HepG2 (cell line): ENCODE results near the gene NME4. TPM values are rescaled to one million over a fixed set of nuclear protein-coding genes. Genes with fewer than 3 reads are reported as not detected.

Experiments
- ATAC-seq: fragments of 200-7000 bp; cut with Tn5 transposase; 3 replicates; pipeline ENCODE4 v1.9.1; 2020; ENCODE audit warnings: mild to moderate bottlenecking, moderate library complexity
- BruUV-seq: library from RNA; stranded (reverse); fragments of 400-500 nt; replicated peaks from 2 replicates; lab custom pipeline; 2021; lab: Mats Ljungman, UMichigan
- CTCF ChIA-PET: fragments of 300-600 bp; formaldehyde crosslinking; extraction: SDS; loops from one replicate; lab custom pipeline; 2021; ENCODE audit warnings: low total read pairs, inconsistent platforms, low intra/inter-chr PET ratio; lab: Yijun Ruan, JAX
- POLR2A ChIA-PET: fragments of 350-600 bp; sonication (Branson Sonifier 250); formaldehyde crosslinking; loops from one replicate; lab custom pipeline; 2020; ENCODE audit warnings: antibody characterized with exemption, inconsistent platforms; lab: Yijun Ruan, JAX
- DNase-seq: peaks from one replicate; pipeline ENCODE4 v3.0.0-alpha.2; 2015; ENCODE audit warnings: low spot score
- FAIRE-seq: peaks from 3 replicates; lab custom pipeline; 2011; peaks lifted over from hg19 to GRCh38; lab: Jason Lieb, UNC
- H2AFZ ChIP-seq: one replicate; pipeline ENCODE4 v1.6.1; 2011; ENCODE audit warnings: low read length, inconsistent platforms
- H3K27ac ChIP-seq: fragments of 300-600 bp; 3 replicates; pipeline ENCODE4 v1.8.0; 2011; ENCODE audit warnings: mixed run types, mild to moderate bottlenecking, mixed read lengths, low read length, inconsistent platforms; ENCODE audit not compliant: insufficient read depth; ENCODE audit errors: extremely low read length
- H3K27me3 ChIP-seq, 2 experiments: fragments of 200-600 bp in 1 of 2; 2 replicates in 1 of 2; 3 replicates in 1 of 2; pipeline versions ENCODE4 v1.6.0 to v1.8.0; 2011; ENCODE audit warnings: low read length in 2 of 2, mild to moderate bottlenecking in 2 of 2, moderate library complexity in 2 of 2, inconsistent platforms in 1 of 2; ENCODE audit not compliant: insufficient read depth in 2 of 2, control insufficient read depth in 1 of 2
- H3K36me3 ChIP-seq, 2 experiments: fragments of 200-600 bp in 1 of 2; replicated peaks in 1 of 2; 2 replicates in 1 of 2; 3 replicates in 1 of 2; pipeline versions ENCODE4 v1.5.1 to v1.8.0; 2011; ENCODE audit warnings: low read length in 2 of 2, inconsistent platforms in 1 of 2; ENCODE audit not compliant: insufficient read depth in 2 of 2, control insufficient read depth in 1 of 2
- H3K4me1 ChIP-seq: 2 replicates; pipeline ENCODE4 v1.5.1; 2012; ENCODE audit warnings: low read length, inconsistent platforms; ENCODE audit not compliant: insufficient read depth
- H3K4me2 ChIP-seq: 2 replicates; pipeline ENCODE4 v1.6.0; 2011; ENCODE audit warnings: low read depth, low read length, inconsistent platforms
- H3K4me3 ChIP-seq, 3 experiments: fragments of 200-600 bp in 1 of 3; sonication (generic), shearing (Covaris generic) in 1 of 3; replicated peaks in 1 of 3; 2 replicates each; pipeline ENCODE4 v1.5.1; 2011 to 2016; ENCODE audit warnings: low read length in 3 of 3, inconsistent platforms in 2 of 3, low read depth in 2 of 3, mild to moderate bottlenecking in 2 of 3, control low read depth in 1 of 3, mixed read lengths in 1 of 3; ENCODE audit not compliant: insufficient read depth in 1 of 3
- H3K79me2 ChIP-seq: one replicate; pipeline ENCODE4 v1.6.1; 2011; ENCODE audit warnings: low read length, inconsistent platforms; ENCODE audit not compliant: insufficient read depth
- H3K9ac ChIP-seq: 2 replicates; pipeline ENCODE4 v1.6.0; 2011; ENCODE audit warnings: mild to moderate bottlenecking, low read depth, low read length, inconsistent platforms; ENCODE audit not compliant: insufficient read depth
- H3K9me3 ChIP-seq: 2 replicates; pipeline ENCODE4 v1.5.1; 2012; ENCODE audit warnings: mild to moderate bottlenecking, low read length
- H4K20me1 ChIP-seq: 2 replicates; pipeline ENCODE4 v1.6.0; 2011; ENCODE audit warnings: inconsistent platforms, mild to moderate bottlenecking, low read length, moderate library complexity; ENCODE audit not compliant: insufficient read depth
- AGO2 ChIP-seq: fragments of 200-400 bp; formaldehyde crosslinking; optimal IDR thresholded peaks from 2 replicates; pipeline ENCODE3; 2017; ENCODE audit warnings: mild to moderate bottlenecking, low read depth, low read length, moderate library complexity
- ESRRA ChIP-seq: sonication (generic); formaldehyde crosslinking; IDR thresholded peaks from 2 replicates; pipeline ENCODE4 v1.5.1; 2020; ENCODE audit warnings: mild to moderate bottlenecking, low read depth, missing genetic modification reagents
- HIVEP1 ChIP-seq: sonication (generic); formaldehyde crosslinking; IDR thresholded peaks from 2 replicates; pipeline ENCODE4 v1.4.0; 2020; ENCODE audit warnings: mild to moderate bottlenecking, missing genetic modification reagents
- HMG20B ChIP-seq: conservative IDR thresholded peaks from 2 replicates; pipeline ENCODE4 v1.6.1; 2016; ENCODE audit warnings: missing genetic modification reagents, missing compliant biosample characterization
- MNT ChIP-seq: fragments of 450-650 bp; IDR thresholded peaks from 2 replicates; pipeline ENCODE4 v1.6.1; 2016
- NR2F6 ChIP-seq, 2 experiments: IDR thresholded peaks; 2 replicates each; pipeline ENCODE4 v1.6.1; 2016; ENCODE audit warnings: antibody characterized with exemption in 1 of 2, mild to moderate bottlenecking in 1 of 2
- RFXAP ChIP-seq: sonication (generic); formaldehyde crosslinking; IDR thresholded peaks from 2 replicates; pipeline ENCODE4 v1.4.0; 2020; ENCODE audit warnings: missing genetic modification reagents, borderline replicate concordance
- ZC3H13 ChIP-seq: sonication (generic); formaldehyde crosslinking; IDR thresholded peaks from 2 replicates; pipeline ENCODE4 v1.8.1; 2023; ENCODE audit warnings: mild to moderate bottlenecking, missing genetic modification reagents, moderate library complexity
- ZKSCAN5 ChIP-seq: sonication (generic); formaldehyde crosslinking; IDR thresholded peaks from 2 replicates; pipeline ENCODE4 v1.5.1; 2020; ENCODE audit warnings: mild to moderate bottlenecking, missing genetic modification reagents
- ZNF12 ChIP-seq: sonication (generic); formaldehyde crosslinking; IDR thresholded peaks from 2 replicates; pipeline ENCODE4 v1.5.0; 2020; ENCODE audit warnings: missing genetic modification reagents
- ZNF326 ChIP-seq: sonication (generic); formaldehyde crosslinking; IDR thresholded peaks from 2 replicates; pipeline ENCODE4 v1.4.0; 2020; ENCODE audit warnings: missing genetic modification reagents, borderline replicate concordance
- ZNF468 ChIP-seq: sonication (generic); formaldehyde crosslinking; IDR thresholded peaks from 2 replicates; pipeline ENCODE4 v1.8.0; 2022; ENCODE audit warnings: mild to moderate bottlenecking, moderate library complexity, missing genetic modification reagents
- ZNF687 ChIP-seq: sonication (generic); formaldehyde crosslinking; IDR thresholded peaks from 2 replicates; pipeline ENCODE4 v1.5.1; 2020; ENCODE audit warnings: mild to moderate bottlenecking, missing genetic modification reagents, moderate library complexity
- ZNF709 ChIP-seq: sonication (generic); formaldehyde crosslinking; IDR thresholded peaks from 2 replicates; pipeline ENCODE4 v1.5.0; 2020; ENCODE audit warnings: mild to moderate bottlenecking, missing genetic modification reagents
- ZNF784 ChIP-seq: sonication (generic); formaldehyde crosslinking; IDR thresholded peaks from 2 replicates; pipeline ENCODE4 v1.5.1; 2020; ENCODE audit warnings: missing genetic modification reagents, mild to moderate bottlenecking, borderline replicate concordance
- ZZZ3 ChIP-seq: sonication (generic); formaldehyde crosslinking; IDR thresholded peaks from 2 replicates; pipeline ENCODE4 v1.4.0; 2020; ENCODE audit warnings: missing genetic modification reagents, mild to moderate bottlenecking, borderline replicate concordance
- WGBS: methylation state at CpG from one replicate; pipeline ENCODE4 v1.1.6; 2017; ENCODE audit warnings: low lambda C conversion rate; 5-methylcytosine and 5-hydroxymethylcytosine counted together
- in situ Hi-C: cut with HindIII; loops from 2 replicates; pipeline ENCODE4 v1.10.0; 2017; ENCODE audit warnings: low pct_unique_long_range_greater_than_20kb; ENCODE audit not compliant: extremely low pct_ligation_motif_present
- intact Hi-C: fragments of 100-400 bp; cut with micrococcal nuclease; formaldehyde crosslinking; loops from one replicate; pipeline ENCODE4 v1.10.0; 2022; ENCODE audit not compliant: unreplicated experiment
- polyA plus RNA-seq, 8 experiments: library from polyadenylated mRNA; depleted of rRNA in 3 of 8; stranded (reverse) in 7 of 8; unstranded in 1 of 8; fragments of >200 nt; fragmentation: Illumina TruSeq in 4 of 8; extraction: Trizol in 4 of 8; gene quantifications; 2 replicates each; pipeline versions ENCODE4 v1.2.1 to v1.2.3, GENCODE V29; 2011 to 2016; ENCODE audit warnings: low read depth in 4 of 8, missing spikeins in 1 of 8, mixed read lengths in 1 of 8; ENCODE audit not compliant: insufficient read depth in 1 of 8
- total RNA-seq, 5 experiments: library from RNA; depleted of rRNA; stranded (reverse); fragments of >200 nt; fragmentation: Illumina TruSeq; extraction: Trizol; gene quantifications; 2 replicates each; pipeline ENCODE4 v1.2.3, GENCODE V29; 2016; ENCODE audit warnings: low read depth in 1 of 5

NME4 gene
- total and polyA plus RNA-seq, 2 of the 13 experiments (the other 11 are each of a cell fraction or from before 2014, with no cell fraction given) = 121 to 263 TPM

- TF ChIP-seq ZNF687 (CRISPR knock-in tag) (peak; percentile 93), HIVEP1 (CRISPR knock-in tag) (0 out of 2 replicates have a peak, but pooled peaks have one; percentile 23), ZC3H13 (CRISPR knock-in tag) (peak; percentile 57; the same call in 1 of the 2 replicates), HMG20B (CRISPR knock-in tag) (no peak), ZNF468 (no peak)
Measured at GRCh38 chr16:364595-365491, 32.2 kb upstream of the NME4 start (continued).

GRCh38 chr16:366476-366875 lies 30.5 kb upstream of the NME4 start:
- TF ChIP-seq NR2F6 (IDR thresholded peaks at IDR 0.05) (no peak), NR2F6 (CRISPR knock-in tag; IDR thresholded peaks at IDR 0.05) (no peak), ZKSCAN5 (CRISPR knock-in tag) (no peak), ZNF12 (no peak), ESRRA (CRISPR knock-in tag) (no peak), ZNF709 (CRISPR knock-in tag) (no peak), ZC3H13 (CRISPR knock-in tag) (0 out of 2 replicates have a peak, but pooled peaks have one; percentile 52), AGO2 (peak; percentile 8), ZNF326 (CRISPR knock-in tag) (no peak), MNT (no peak), ZZZ3 (no peak), ZNF784 (CRISPR knock-in tag) (no peak), RFXAP (CRISPR knock-in tag) (no peak)
- TF ChIP-seq, all 625 proteins: peak for 2
- intact Hi-C loops = no loop called here
- no TSS peak for BruUV-seq
- Histone ChIP-seq H3K4me2 (no peak overlapping the region), H3K27ac (no peak overlapping the region), H3K27me3 (peaks cover 1 to 13% of the 10 kb centered on the region in 2 experiments; a peak in 4 of 5 replicates), H4K20me1 (no peaks in the 10 kb centered on the region), H3K4me1 (peaks cover 65% of the 10 kb centered on the region), H3K9ac (no peak overlapping the region), H2AFZ (no peak overlapping the region), H3K4me3 (no peak overlapping the region), H3K36me3 (peaks cover 5 to 23% of the 10 kb centered on the region in 2 experiments; a peak in 4 of 5 replicates), H3K9me3 (no peaks in the 10 kb centered on the region), H3K79me2 (peaks cover 6% of the 10 kb centered on the region)
- ATAC-seq (no peak), DNase-seq (no peak), FAIRE-seq (no peak)
- ChIA-PET POLR2A (interaction anchor here (1.5 kb wide), 1 partner anchor 35 kb away, joined by 4 read pairs; the partner anchor contains the start of gene DECR2), CTCF (no interaction called here)
- 93% methylated on average over 8 of the region's 10 CpGs for WGBS
- in situ Hi-C loops = no loop called here
